Tibial nerve (tissue), 3 donors: ENCODE data around the gene C4orf36.
"Not testable (repeated sequence)": the region's sequence is repeated elsewhere in the genome, so short reads cannot be mapped to it uniquely, and the experiment has no call there.

Experiments used
- CTCF ChIP-seq, 5 experiments: fragments of 200-600 bp in 3 of 5; fragments of 450-650 bp in 2 of 5; sonication (generic) in 3 of 5; IDR thresholded peaks; one replicate each; pipeline ENCODE4 v1.5.1; 2016 to 2019; ENCODE audit warnings: antibody characterized with exemption in 5 of 5, mild to moderate bottlenecking in 3 of 5, moderate library complexity in 2 of 5
- POLR2A ChIP-seq, 2 donors: fragments of 450-650 bp; IDR thresholded peaks; one replicate each; pipeline ENCODE4 v1.6.1; 2017; ENCODE audit warnings: antibody characterized with exemption in 2 of 2, mild to moderate bottlenecking in 2 of 2, moderate library complexity in 2 of 2

GRCh38 chr4:86875436-86875835 is 16.8 kb downstream of the C4orf36 start:
- not testable (repeated sequence) for TF ChIP-seq POLR2A, CTCF (IDR thresholded peaks at IDR 0.05)
